CD1c-positive myeloid dendritic cell (primary cell): ENCODE measurements around the gene LDB2.
"Not testable (repeated sequence)": the region's sequence is repeated elsewhere in the genome, so short reads cannot be mapped to it uniquely, and the experiment has no call there.

ENCODE experiments used
- DNase-seq: peaks from one replicate; pipeline ENCODE4 v3.0.0-alpha.2; 2016; ENCODE audit errors: extremely low spot score

The LDB2 gene

GRCh38 chr4:16597443-16597842, 301.0 kb downstream of the LDB2 start:
- no peak for DNase-seq

- no peak for DNase-seq
These were observed 302.2 kb downstream of the LDB2 start for GRCh38 chr4:16596267-16596666.

- DNase-seq = no peak
These were observed 304.3 kb downstream of the LDB2 start for GRCh38 chr4:16594128-16594527.

GRCh38 chr4:16593386-16593785, 305.1 kb downstream of the LDB2 start:
- no peak for DNase-seq

- DNase-seq = no peak
These were observed 307.1 kb downstream of the LDB2 start for GRCh38 chr4:16591272-16591826.

- no peak for DNase-seq
These were observed 307.6 kb downstream of the LDB2 start for GRCh38 chr4:16590797-16591196.

- DNase-seq = no peak
These were observed 309.8 kb downstream of the LDB2 start for GRCh38 chr4:16588651-16589050.

GRCh38 chr4:16588149-16588548, 310.3 kb downstream of the LDB2 start:
- no peak for DNase-seq

- no peak for DNase-seq
These were observed 313.4 kb downstream of the LDB2 start for GRCh38 chr4:16585053-16585452.

- no peak for DNase-seq
These were observed 314.7 kb downstream of the LDB2 start for GRCh38 chr4:16583764-16584163.

GRCh38 chr4:16582526-16582925, 315.9 kb downstream of the LDB2 start:
- DNase-seq = no peak

GRCh38 chr4:16582036-16582435, 316.4 kb downstream of the LDB2 start:
- no peak for DNase-seq

GRCh38 chr4:16581117-16581516, 317.3 kb downstream of the LDB2 start:
- DNase-seq = no peak

- no peak for DNase-seq
These were observed 317.9 kb downstream of the LDB2 start for GRCh38 chr4:16580514-16580913.

- no peak for DNase-seq
These were observed 318.6 kb downstream of the LDB2 start for GRCh38 chr4:16579866-16580265.

GRCh38 chr4:16577177-16577576, 321.3 kb downstream of the LDB2 start:
- no peak for DNase-seq

GRCh38 chr4:16574981-16575380, 323.5 kb downstream of the LDB2 start:
- DNase-seq = no peak

- no peak for DNase-seq
These were observed 324.7 kb downstream of the LDB2 start for GRCh38 chr4:16573739-16574138.

- DNase-seq = no peak
These were observed 325.2 kb downstream of the LDB2 start for GRCh38 chr4:16573206-16573605.

GRCh38 chr4:16572631-16573030, 325.8 kb downstream of the LDB2 start:
- no peak for DNase-seq

- no peak for DNase-seq
These were observed 326.3 kb downstream of the LDB2 start for GRCh38 chr4:16572161-16572560.

- DNase-seq = no peak
These were observed 328.7 kb downstream of the LDB2 start for GRCh38 chr4:16569790-16570189.

- not testable (repeated sequence) for DNase-seq
These were observed 341.1 kb downstream of the LDB2 start for GRCh38 chr4:16557316-16557715.

- no peak for DNase-seq
These were observed 343.3 kb downstream of the LDB2 start for GRCh38 chr4:16555156-16555555.

GRCh38 chr4:16550531-16550930, 347.9 kb downstream of the LDB2 start:
- DNase-seq = no peak
